ENCODE results near the gene CYBRD1. TPM values are rescaled to one million over a fixed set of nuclear protein-coding genes. Genes with fewer than 3 reads are reported as not detected.
A peak's percentile ranks its signal among the peaks of the same experiment; 100 is the strongest.
"Not testable (repeated sequence)": the region's sequence is repeated elsewhere in the genome, so short reads cannot be mapped to it uniquely, and the experiment has no call there.

CYBRD1 gene
- total RNA-seq, 1 experiment from 2014 or later = 7.9 TPM

- ATAC-seq (no peak; the same call in 1 of the 2 replicates), DNase-seq (ENCODE audit: low spot score) (no peak)
- Mint-ChIP-seq H3K4me3 (no peak overlapping the region), H3K9me3 (peaks cover 8% of the 10 kb centered on the region), H3K27me3 (ENCODE audit: low read depth) (no peaks in the 10 kb centered on the region), H3K4me1 (no peaks in the 10 kb centered on the region; the same call in 1 of the 2 replicates), H3K27ac (no peak overlapping the region), H3K36me3 (peaks cover 5% of the 10 kb centered on the region)
- POLR2A ChIA-PET = no interaction called here
- CTCF ChIA-PET = no interaction called here
- TF ChIP-seq ZNF423 (CRISPR knock-in tag; IDR thresholded peaks at IDR 0.05) (no peak), GTF2I (CRISPR knock-in tag; conservative IDR thresholded peaks at IDR 0.05) (peak; percentile 91), ZNF532 (CRISPR knock-in tag; IDR thresholded peaks at IDR 0.05; ENCODE audit: borderline replicate concordance) (no peak)
- TF ChIP-seq, protein P1, sequence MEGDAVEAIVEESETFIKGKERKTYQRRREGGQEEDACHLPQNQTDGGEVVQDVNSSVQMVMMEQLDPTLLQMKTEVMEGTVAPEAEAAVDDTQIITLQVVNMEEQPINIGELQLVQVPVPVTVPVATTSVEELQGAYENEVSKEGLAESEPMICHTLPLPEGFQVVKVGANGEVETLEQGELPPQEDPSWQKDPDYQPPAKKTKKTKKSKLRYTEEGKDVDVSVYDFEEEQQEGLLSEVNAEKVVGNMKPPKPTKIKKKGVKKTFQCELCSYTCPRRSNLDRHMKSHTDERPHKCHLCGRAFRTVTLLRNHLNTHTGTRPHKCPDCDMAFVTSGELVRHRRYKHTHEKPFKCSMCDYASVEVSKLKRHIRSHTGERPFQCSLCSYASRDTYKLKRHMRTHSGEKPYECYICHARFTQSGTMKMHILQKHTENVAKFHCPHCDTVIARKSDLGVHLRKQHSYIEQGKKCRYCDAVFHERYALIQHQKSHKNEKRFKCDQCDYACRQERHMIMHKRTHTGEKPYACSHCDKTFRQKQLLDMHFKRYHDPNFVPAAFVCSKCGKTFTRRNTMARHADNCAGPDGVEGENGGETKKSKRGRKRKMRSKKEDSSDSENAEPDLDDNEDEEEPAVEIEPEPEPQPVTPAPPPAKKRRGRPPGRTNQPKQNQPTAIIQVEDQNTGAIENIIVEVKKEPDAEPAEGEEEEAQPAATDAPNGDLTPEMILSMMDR (IDR thresholded peaks at IDR 0.05) = peak; percentile 85
- TF ChIP-seq, protein P2, sequence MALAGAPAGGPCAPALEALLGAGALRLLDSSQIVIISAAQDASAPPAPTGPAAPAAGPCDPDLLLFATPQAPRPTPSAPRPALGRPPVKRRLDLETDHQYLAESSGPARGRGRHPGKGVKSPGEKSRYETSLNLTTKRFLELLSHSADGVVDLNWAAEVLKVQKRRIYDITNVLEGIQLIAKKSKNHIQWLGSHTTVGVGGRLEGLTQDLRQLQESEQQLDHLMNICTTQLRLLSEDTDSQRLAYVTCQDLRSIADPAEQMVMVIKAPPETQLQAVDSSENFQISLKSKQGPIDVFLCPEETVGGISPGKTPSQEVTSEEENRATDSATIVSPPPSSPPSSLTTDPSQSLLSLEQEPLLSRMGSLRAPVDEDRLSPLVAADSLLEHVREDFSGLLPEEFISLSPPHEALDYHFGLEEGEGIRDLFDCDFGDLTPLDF (CRISPR knock-in tag; IDR thresholded peaks at IDR 0.05) = no peak
Observed at GRCh38 chr2:171529914-171530313, 7.6 kb downstream of the CYBRD1 start.

- no peaks in the 10 kb centered on the region for H3K4me1 Mint-ChIP-seq
- ChIA-PET POLR2A (interaction anchor here (0.5 kb wide), 1 partner anchor 13 kb away, joined by 3 read pairs; no protein-coding TSS in a partner anchor), CTCF (no interaction called here)
- no peak overlapping the region for H3K4me3 Mint-ChIP-seq
- H3K27me3 Mint-ChIP-seq (ENCODE audit: low read depth) = no peaks in the 10 kb centered on the region
- peaks cover 8% of the 10 kb centered on the region for H3K9me3 Mint-ChIP-seq
- ATAC-seq (no peak), DNase-seq (ENCODE audit: low spot score) (no peak)
- TF ChIP-seq NFYB (CRISPR knock-in tag; conservative IDR thresholded peaks at IDR 0.05; ENCODE audit: low read depth) (no peak), GRHL2 (CRISPR knock-in tag; IDR thresholded peaks at IDR 0.05; ENCODE audit: insufficient replicate concordance, severe bottlenecking) (no peak), TCF7 (CRISPR knock-in tag; IDR thresholded peaks at IDR 0.05; ENCODE audit: low read depth) (no peak), OVOL2 (CRISPR knock-in tag; IDR thresholded peaks at IDR 0.05; ENCODE audit: borderline replicate concordance) (no peak)
- H3K36me3 Mint-ChIP-seq = peaks cover 5% of the 10 kb centered on the region
- no peak overlapping the region for H3K27ac Mint-ChIP-seq
Observed at GRCh38 chr2:171530378-171530777, 8.1 kb downstream of the CYBRD1 start.

DNA sequence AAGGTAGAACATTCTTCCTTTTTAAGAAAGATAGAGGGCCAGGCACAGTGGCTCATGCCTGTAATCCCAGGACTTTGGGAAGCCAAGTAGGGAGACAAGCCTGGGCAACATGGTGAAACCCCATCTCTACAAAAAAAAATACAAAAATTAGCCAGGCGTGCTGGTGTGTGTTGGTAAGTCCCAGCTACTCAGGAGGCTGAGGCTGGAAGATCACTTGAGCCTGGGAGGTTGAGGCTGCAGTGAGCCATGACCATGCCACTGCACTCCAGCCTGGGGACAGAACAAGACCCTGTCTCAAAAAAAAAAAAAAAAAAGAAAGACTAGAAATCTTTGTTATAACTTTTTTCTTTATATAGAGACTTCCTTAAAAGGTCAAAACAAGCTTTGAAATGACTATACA, 8.6 kb downstream of the CYBRD1 start:
- CTCF ChIA-PET = interaction anchor here (1.2 kb wide), 1 partner anchor 543 kb away, joined by 4 read pairs; no protein-coding TSS in a partner anchor
- not testable (repeated sequence) for DNase-seq (ENCODE audit: low spot score); H3K9me3 Mint-ChIP-seq; H3K4me3 Mint-ChIP-seq; H3K36me3 Mint-ChIP-seq; H3K4me1 Mint-ChIP-seq; H3K27me3 Mint-ChIP-seq (ENCODE audit: low read depth); H3K27ac Mint-ChIP-seq; ATAC-seq
- POLR2A ChIA-PET = interaction anchor here (0.5 to 0.6 kb wide), 2 partner anchors 14 to 100 kb away, joined by 3 read pairs; no protein-coding TSS in a partner anchor

- H3K9me3 Mint-ChIP-seq = peaks cover 8% of the 10 kb centered on the region
- peaks cover 5% of the 10 kb centered on the region for H3K36me3 Mint-ChIP-seq
- ChIA-PET POLR2A (interaction anchor here (0.6 kb wide), 1 partner anchor 100 kb away, joined by 3 read pairs; no protein-coding TSS in a partner anchor), CTCF (interaction anchor here (1.2 kb wide), 1 partner anchor 543 kb away, joined by 4 read pairs; no protein-coding TSS in a partner anchor)
- no peak overlapping the region for H3K4me3 Mint-ChIP-seq
- no peaks in the 10 kb centered on the region for H3K4me1 Mint-ChIP-seq
- no peaks in the 10 kb centered on the region for H3K27me3 Mint-ChIP-seq (ENCODE audit: low read depth)
- H3K27ac Mint-ChIP-seq = no peak overlapping the region
- no peak for ATAC-seq
- DNase-seq (ENCODE audit: low spot score) = no peak
- no peak for TF ChIP-seq ZNF532 (CRISPR knock-in tag; IDR thresholded peaks at IDR 0.05; ENCODE audit: borderline replicate concordance)
- TF ChIP-seq CREM (CRISPR knock-in tag; IDR thresholded peaks at IDR 0.05) = no peak
- TF ChIP-seq PRDM15 (CRISPR knock-in tag; IDR thresholded peaks at IDR 0.05) = no peak
Observed at GRCh38 chr2:171531291-171531690, 9.0 kb downstream of the CYBRD1 start.

Data from WTC11 (cell line).